ENCODE measurements around the gene AKR7A3.

AKR7A3 gene

GRCh38 chr1:19251305-19252196, 37.0 kb downstream of the AKR7A3 start, which contains the start of the genes EMC1 and MRTO4:
TSS of gene EMC1 (minus strand) at chr1:19251524. CDS start at chr1:19251509, 15 bp downstream.
TSS of gene MRTO4 (plus strand) at chr1:19251805. CDS start at chr1:19251836, 31 bp downstream.
- peak; percentile 91 for DNase-seq

DNA sequence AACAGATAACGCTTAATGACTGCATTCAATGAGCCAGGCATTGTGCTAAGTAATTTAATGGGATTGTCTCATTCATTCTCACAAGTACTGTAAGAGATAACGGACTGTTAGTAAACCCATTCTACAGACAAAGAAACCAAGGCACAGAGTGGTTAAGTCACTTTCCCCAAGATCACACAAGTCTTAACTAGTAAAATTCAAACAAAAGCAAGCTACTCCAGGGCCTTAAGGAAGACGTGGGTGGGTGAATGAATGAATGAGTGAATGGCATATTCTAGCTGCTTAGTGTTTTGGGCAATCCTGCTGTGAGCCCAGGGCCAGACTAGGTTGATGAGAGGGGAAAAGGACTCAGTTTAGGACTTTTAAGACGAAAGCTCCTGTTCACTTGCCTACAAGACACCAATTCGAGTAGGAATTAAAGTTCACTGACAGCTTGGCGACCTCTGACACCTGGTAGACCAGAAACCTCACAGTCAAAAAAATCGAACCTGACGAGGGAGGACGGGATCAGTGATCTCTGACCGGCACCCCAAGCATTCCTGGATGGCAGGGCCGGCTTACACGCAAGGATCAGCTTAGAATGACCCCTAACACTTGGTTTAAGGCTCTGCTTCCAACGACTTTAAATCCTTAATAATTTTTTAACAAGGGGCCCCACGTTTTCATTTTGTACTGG, 37.8 kb downstream of the AKR7A3 start:
- peak; percentile 41 for DNase-seq

- peak; percentile 77 for DNase-seq
These were observed 47.7 kb downstream of the AKR7A3 start for GRCh38 chr1:19240673-19241538.

- no peak for DNase-seq
These were observed 48.7 kb downstream of the AKR7A3 start for GRCh38 chr1:19239876-19240275.

DNA sequence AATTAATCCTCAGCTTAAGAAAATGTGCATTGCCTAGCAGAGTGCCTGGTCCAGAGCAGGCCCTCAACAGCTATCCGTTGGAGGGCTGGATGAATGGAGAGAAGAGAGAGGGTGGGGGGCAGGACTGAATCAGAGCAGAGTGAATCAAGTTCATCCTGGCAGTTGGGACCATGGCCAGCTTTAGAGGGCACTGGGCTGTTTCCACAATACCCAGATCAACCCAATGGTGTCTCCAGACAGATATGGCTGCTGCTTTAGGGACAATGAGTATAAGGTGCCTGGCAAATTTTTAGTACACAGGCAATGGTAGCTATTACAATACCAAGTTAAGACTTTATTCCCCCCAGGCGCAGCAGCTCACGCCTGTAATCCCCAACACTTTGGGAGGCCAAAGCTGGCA, 54.3 kb downstream of the AKR7A3 start:
- no peak for DNase-seq

All from OCI-M1 (cell line).